Upper lobe of left lung (tissue), 4 donors: Measurements from ENCODE around the gene GRIK4.

Experiments
- CTCF ChIP-seq, 6 experiments: fragments of 450-650 bp in 4 of 6; fragments of 200-600 bp in 2 of 6; sonication (generic) in 2 of 6; IDR thresholded peaks; one replicate each; pipeline ENCODE4 v1.5.1; 2016 to 2019; ENCODE audit warnings: antibody characterized with exemption in 6 of 6
- EP300 ChIP-seq, 4 donors: sonication (generic); formaldehyde crosslinking; IDR thresholded peaks; one replicate each; pipeline ENCODE4 v1.5.1; 2017; ENCODE audit warnings: antibody characterized with exemption in 4 of 4, control low read depth in 2 of 4

DNA sequence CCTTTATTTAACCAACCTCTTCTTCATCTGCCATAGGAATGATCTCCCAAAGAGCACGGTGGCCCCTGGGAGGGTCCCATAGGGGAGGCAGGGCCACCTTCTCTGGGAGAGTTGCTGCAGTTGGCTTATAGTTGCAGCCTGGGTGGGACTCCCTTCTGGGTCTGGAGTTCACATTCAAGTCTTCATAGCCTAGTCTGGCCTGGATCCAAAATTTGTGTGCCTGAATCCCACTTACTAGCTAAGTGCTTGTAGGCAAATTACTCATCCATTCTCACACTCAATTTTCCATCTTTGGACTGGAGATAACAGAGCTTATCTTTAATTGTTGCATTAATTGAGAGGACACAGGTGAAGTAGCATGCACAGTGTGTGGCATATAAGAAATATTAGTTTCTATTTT lies 163.6 kb downstream of the GRIK4 start:
- no peak for TF ChIP-seq EP300 (IDR thresholded peaks at IDR 0.05)
- TF ChIP-seq CTCF (IDR thresholded peaks at IDR 0.05) = no peak
